ENCODE results near the gene KRAS. TPM values are rescaled to one million over a fixed set of nuclear protein-coding genes. Genes with fewer than 3 reads are reported as not detected.
"Not testable (repeated sequence)": the region's sequence is repeated elsewhere in the genome, so short reads cannot be mapped to it uniquely, and the experiment has no call there.

Gene KRAS
- 7.2 and 8.6 TPM in 2 replicates for total RNA-seq (2012; rRNA removed)

DNA sequence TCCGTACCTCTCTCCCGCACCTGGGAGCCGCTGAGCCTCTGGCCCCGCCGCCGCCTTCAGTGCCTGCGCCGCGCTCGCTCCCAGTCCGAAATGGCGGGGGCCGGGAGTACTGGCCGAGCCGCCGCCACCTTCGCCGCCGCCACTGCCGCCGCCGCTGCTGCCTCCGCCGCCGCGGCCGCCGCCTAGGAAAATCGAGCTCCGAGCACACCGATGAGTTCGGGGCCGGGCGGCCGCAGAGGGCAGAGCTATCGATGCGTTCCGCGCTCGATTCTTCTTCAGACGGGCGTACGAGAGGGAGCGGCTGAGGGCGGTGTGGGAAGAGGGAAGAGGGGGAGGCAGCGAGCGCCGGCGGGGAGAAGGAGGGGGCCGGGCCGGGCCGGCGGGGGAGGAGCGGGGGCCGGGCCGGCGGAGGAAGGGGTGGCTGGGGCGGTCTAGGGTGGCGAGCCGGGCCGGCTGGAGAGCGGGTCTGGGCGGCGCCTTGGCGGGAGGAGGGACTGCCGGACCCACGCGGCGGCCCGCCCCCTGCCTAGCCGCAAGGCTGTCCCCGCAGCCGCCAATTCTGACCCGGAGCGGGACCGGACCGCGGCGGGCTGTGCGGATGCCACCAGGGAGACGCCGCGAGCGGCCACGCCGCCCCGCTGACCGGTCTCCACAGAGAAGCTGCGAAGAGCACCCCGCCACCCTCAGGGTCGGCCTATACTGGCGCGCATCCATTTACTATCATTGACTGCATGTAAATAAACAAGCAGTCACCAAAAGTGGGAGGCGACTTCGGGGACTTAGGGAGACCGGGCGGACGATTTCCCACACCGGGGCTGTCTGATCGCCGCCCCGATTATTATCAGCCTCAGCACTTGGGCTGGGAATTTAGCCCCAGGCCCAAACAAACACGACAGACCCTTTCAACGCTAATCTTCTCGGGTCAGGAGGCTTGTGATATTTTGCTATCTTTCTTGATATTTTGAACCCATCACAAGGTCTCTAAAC lies at the start of gene KRAS:
Gene KRAS (minus strand): TSS at position 186 of the 987 bp plus-strand sequence.
- Histone ChIP-seq H3K4me3 (ENCODE audit: low read length) (peak within 1 kb of the TSS; percentile 85), H3K9me3 (replicated peaks; ENCODE audit: low read length) (no peaks in the 10 kb centered on the region), H3K4me1 (ENCODE audit: control insufficient read depth, insufficient read depth, low read length) (peaks cover 5% of the 10 kb centered on the region), H3K27me3 (ENCODE audit: control insufficient read depth, insufficient read depth, low read length) (no peaks in the 10 kb centered on the region), H3K36me3 (ENCODE audit: insufficient read depth, low read length) (no peaks in the 10 kb centered on the region), H3K9ac (ENCODE audit: low read depth, low read length) (peak within 1 kb of the TSS; percentile 76), H3K4me2 (ENCODE audit: low read length) (peak within 1 kb of the TSS; percentile 94)

DNA sequence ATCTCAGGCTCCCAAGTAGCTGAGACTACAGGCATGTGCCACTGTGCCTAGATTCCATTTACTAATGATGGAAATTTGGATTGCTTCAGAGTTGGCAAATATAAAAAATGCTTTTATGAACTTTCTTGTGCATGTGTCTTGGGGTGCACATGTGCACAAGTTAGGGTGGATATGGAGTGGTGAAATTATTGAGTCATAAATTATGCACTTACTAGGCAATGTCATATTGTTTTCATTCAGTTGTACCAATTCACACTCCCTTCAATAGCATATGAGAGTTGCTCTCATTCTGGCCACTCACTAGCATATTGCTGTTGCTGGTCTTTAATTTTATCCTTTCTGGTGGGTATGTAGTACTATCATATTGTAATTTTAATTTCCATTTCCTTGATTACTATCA lies 45.7 kb upstream of the KRAS start:
- H3K4me1 ChIP-seq (ENCODE audit: control insufficient read depth, insufficient read depth, low read length): no peaks in the 10 kb centered on the region
- H3K36me3 ChIP-seq (ENCODE audit: insufficient read depth, low read length): no peaks in the 10 kb centered on the region

DNA sequence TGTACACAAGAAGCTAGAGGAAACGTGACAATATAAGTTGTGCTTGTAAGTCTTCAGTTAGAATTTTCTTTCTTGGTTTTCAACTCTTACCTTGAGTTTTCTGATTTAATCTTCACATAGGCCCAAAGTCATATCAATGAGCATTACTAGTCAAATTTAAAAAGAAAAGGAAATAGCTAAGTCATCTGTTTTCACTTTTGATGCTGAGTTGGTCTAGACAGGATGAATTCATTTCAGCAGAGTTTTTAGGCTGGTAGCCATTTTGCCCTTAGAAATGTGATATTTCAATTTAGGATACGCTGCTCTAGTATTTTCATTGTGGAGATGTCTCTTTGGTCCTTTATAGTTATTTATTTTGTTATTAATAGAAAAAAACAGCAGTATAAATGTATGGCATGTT lies 44.6 kb upstream of the KRAS start:
- H3K9ac ChIP-seq (ENCODE audit: low read depth, low read length): no peak overlapping the region
- H3K27me3 ChIP-seq (ENCODE audit: control insufficient read depth, insufficient read depth, low read length): no peaks in the 10 kb centered on the region
- H3K36me3 ChIP-seq (ENCODE audit: insufficient read depth, low read length): no peaks in the 10 kb centered on the region
- H3K9me3 ChIP-seq (replicated peaks; ENCODE audit: low read length): no peaks in the 10 kb centered on the region
- no peaks in the 10 kb centered on the region for H3K4me1 ChIP-seq (ENCODE audit: control insufficient read depth, insufficient read depth, low read length)
- H3K4me3 ChIP-seq (ENCODE audit: low read length): no peak overlapping the region
- H3K4me2 ChIP-seq (ENCODE audit: low read length): no peak overlapping the region

More for the DNA sequence above, 45.7 kb upstream of the KRAS start:
- H3K4me3 ChIP-seq (ENCODE audit: low read length): no peak overlapping the region
- no peak overlapping the region for H3K9ac ChIP-seq (ENCODE audit: low read depth, low read length)
- H3K4me2 ChIP-seq (ENCODE audit: low read length): no peak overlapping the region
- H3K9me3 ChIP-seq (replicated peaks; ENCODE audit: low read length): no peaks in the 10 kb centered on the region
- no peaks in the 10 kb centered on the region for H3K27me3 ChIP-seq (ENCODE audit: control insufficient read depth, insufficient read depth, low read length)

DNA sequence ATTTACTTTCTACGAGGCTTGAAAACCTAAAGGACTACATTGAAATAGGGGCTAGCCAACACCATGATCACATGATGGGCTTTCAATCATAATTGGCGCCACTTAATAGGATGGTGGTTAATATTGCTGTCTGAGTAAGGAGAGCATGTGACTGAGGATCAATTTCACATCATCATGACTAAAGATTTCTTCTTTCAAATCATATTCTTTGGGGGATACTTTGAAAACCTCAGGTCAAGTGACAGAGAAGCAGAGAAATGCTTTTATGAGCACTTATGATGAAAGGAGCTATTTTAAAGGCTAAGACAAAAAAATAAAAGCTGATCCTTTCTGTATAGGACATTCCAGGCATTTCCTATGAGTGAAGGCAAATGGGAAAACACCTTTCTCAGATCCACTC lies 42.9 kb upstream of the KRAS start:
- no peaks in the 10 kb centered on the region for H3K9me3 ChIP-seq (replicated peaks; ENCODE audit: low read length)
- H3K4me1 ChIP-seq (ENCODE audit: control insufficient read depth, insufficient read depth, low read length): no peaks in the 10 kb centered on the region
- H3K36me3 ChIP-seq (ENCODE audit: insufficient read depth, low read length): no peaks in the 10 kb centered on the region
- H3K27me3 ChIP-seq (ENCODE audit: control insufficient read depth, insufficient read depth, low read length): no peaks in the 10 kb centered on the region
- H3K9ac ChIP-seq (ENCODE audit: low read depth, low read length): no peak overlapping the region
- no peak overlapping the region for H3K4me2 ChIP-seq (ENCODE audit: low read length)
- H3K4me3 ChIP-seq (ENCODE audit: low read length): no peak overlapping the region

DNA sequence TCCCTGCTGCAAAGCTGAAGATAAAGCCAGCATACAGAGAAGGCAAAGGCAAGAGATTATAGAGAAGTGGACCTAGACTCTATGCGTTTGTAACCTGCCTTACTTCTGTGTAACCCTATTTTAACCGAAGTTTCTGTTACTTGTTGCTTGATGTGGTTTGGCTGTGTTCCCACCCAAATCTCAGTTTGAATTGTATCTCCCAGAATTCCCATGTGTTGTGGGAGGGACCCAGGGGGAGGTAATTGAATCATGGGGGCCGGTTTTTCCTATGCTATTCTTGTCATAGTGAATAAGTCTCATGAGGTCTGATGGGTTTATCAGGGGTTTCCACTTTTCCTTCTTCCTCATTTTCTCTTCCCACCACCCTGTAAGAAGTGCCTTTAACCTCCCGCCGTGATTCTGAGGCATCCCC lies 42.1 kb upstream of the KRAS start:
- not testable (repeated sequence) for H3K9ac ChIP-seq (ENCODE audit: low read depth, low read length); H3K4me1 ChIP-seq (ENCODE audit: control insufficient read depth, insufficient read depth, low read length); H3K27me3 ChIP-seq (ENCODE audit: control insufficient read depth, insufficient read depth, low read length); H3K4me3 ChIP-seq (ENCODE audit: low read length); H3K4me2 ChIP-seq (ENCODE audit: low read length); H3K9me3 ChIP-seq (replicated peaks; ENCODE audit: low read length); H3K36me3 ChIP-seq (ENCODE audit: insufficient read depth, low read length)

DNA sequence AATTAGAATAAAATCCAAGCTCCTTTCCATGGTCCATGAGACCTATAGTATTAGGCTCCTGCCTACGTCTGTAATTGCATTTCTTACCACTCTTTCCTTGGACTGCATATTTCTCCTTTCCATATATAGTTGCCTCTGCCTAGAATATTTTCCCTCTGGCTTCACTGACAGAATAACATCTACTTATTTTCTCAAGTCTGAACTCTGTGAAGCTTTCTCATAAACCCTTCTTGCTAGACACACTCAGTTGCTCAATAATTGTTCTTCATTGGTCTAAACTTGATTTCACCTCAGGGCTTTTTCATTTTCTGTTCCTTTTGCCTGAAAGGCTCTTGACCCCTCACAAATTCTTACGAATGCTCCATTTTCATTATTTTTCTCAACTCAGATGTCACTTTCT lies 36.9 kb upstream of the KRAS start:
- H3K36me3 ChIP-seq (ENCODE audit: insufficient read depth, low read length): no peaks in the 10 kb centered on the region
- H3K27me3 ChIP-seq (ENCODE audit: control insufficient read depth, insufficient read depth, low read length): no peaks in the 10 kb centered on the region
- H3K4me3 ChIP-seq (ENCODE audit: low read length): no peak overlapping the region
- H3K9me3 ChIP-seq (replicated peaks; ENCODE audit: low read length): no peaks in the 10 kb centered on the region
- H3K4me1 ChIP-seq (ENCODE audit: control insufficient read depth, insufficient read depth, low read length): no peaks in the 10 kb centered on the region
- H3K4me2 ChIP-seq (ENCODE audit: low read length): no peak overlapping the region
- no peak overlapping the region for H3K9ac ChIP-seq (ENCODE audit: low read depth, low read length)

DNA sequence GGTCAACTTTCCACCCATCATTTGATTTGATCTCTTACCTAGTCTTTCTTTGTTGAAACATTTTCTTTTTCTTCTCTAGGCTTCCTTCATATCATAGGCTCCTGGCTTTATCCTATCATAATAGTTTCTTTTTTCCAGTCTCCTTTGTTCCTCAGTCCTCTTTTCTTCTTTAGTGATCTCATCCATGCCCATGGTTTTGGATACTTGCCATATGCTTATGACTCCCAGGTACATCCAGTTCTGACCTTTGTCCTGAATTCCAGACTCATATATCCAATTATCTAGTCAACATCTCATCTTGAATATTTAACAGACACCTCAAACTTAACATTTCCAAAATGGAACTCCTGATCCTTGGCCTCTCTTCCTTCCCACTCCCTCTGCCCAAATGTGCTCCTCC lies 36.1 kb upstream of the KRAS start:
- Histone ChIP-seq H3K9ac (ENCODE audit: low read depth, low read length) (no peak overlapping the region), H3K27me3 (ENCODE audit: control insufficient read depth, insufficient read depth, low read length) (no peaks in the 10 kb centered on the region), H3K9me3 (replicated peaks; ENCODE audit: low read length) (no peaks in the 10 kb centered on the region), H3K36me3 (ENCODE audit: insufficient read depth, low read length) (no peaks in the 10 kb centered on the region), H3K4me1 (ENCODE audit: control insufficient read depth, insufficient read depth, low read length) (no peaks in the 10 kb centered on the region), H3K4me2 (ENCODE audit: low read length) (no peak overlapping the region), H3K4me3 (ENCODE audit: low read length) (no peak overlapping the region)

DNA sequence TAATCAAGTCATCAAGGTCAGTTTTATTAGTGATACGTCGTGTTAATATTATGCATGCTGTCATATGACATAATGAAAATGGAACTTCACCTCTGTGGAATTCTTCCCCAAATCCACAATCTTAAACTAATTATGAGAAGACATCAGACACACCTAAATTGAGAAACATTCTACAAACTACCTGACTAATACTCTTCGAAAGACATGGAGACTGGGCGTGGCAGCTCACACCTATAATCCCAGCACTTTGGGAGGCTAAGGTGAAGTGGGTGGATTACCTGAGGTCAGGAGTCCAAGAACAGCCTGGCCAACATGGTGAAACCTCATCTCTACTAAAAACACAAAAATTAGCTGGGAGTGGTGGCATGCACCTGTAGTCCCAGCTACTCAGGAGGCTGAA lies 33.3 kb upstream of the KRAS start:
- H3K4me2 ChIP-seq (ENCODE audit: low read length): no peak overlapping the region
- no peaks in the 10 kb centered on the region for H3K36me3 ChIP-seq (ENCODE audit: insufficient read depth, low read length)
- no peaks in the 10 kb centered on the region for H3K9me3 ChIP-seq (replicated peaks; ENCODE audit: low read length)
- no peak overlapping the region for H3K4me3 ChIP-seq (ENCODE audit: low read length)
- H3K27me3 ChIP-seq (ENCODE audit: control insufficient read depth, insufficient read depth, low read length): no peaks in the 10 kb centered on the region
- H3K4me1 ChIP-seq (ENCODE audit: control insufficient read depth, insufficient read depth, low read length): no peaks in the 10 kb centered on the region
- H3K9ac ChIP-seq (ENCODE audit: low read depth, low read length): no peak overlapping the region

DNA sequence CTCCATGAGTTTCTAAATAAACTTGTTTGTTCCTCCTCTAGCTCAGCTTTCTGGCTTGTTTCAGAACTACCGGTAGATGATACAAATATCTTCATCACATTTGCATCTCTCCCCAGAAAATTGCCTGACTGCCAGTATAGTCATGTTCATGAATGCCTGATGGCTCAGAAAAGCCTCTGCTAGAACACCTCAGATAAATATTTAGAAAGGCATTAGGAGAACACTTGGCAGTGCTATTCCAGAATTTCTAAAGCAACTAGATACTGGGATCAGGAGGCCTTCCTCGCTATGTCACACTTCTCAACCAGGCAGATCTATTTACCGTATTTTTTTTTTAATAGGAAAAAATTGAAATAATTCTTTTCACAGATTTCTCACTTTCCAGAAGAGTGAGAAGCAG lies 32.3 kb upstream of the KRAS start:
- Histone ChIP-seq H3K9me3 (replicated peaks; ENCODE audit: low read length) (no peaks in the 10 kb centered on the region), H3K9ac (ENCODE audit: low read depth, low read length) (no peak overlapping the region), H3K4me1 (ENCODE audit: control insufficient read depth, insufficient read depth, low read length) (no peaks in the 10 kb centered on the region), H3K4me3 (ENCODE audit: low read length) (no peak overlapping the region), H3K36me3 (ENCODE audit: insufficient read depth, low read length) (no peaks in the 10 kb centered on the region), H3K27me3 (ENCODE audit: control insufficient read depth, insufficient read depth, low read length) (no peaks in the 10 kb centered on the region), H3K4me2 (ENCODE audit: low read length) (no peak overlapping the region)

DNA sequence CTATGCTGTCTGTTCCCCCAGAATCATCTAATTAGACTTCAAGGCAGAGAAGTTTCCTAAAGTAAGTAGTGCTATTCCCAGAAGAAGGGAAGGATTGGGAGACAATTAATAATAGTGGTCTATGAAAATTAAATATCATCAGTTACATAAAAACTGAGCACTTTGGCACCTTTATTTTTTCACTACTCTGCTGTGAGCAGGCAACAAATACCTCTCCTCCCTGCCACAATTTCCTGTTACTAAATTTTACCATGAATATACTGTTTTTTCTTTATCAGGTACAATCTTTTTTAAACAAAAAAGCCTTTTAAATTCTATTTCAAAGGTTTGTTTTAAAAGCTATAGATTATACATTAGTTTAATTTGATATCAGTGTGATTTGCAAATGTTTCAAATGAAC lies 29.4 kb upstream of the KRAS start:
- no peak overlapping the region for H3K9ac ChIP-seq (ENCODE audit: low read depth, low read length)
- no peaks in the 10 kb centered on the region for H3K36me3 ChIP-seq (ENCODE audit: insufficient read depth, low read length)
- H3K4me3 ChIP-seq (ENCODE audit: low read length): no peak overlapping the region
- H3K4me2 ChIP-seq (ENCODE audit: low read length): no peak overlapping the region
- H3K9me3 ChIP-seq (replicated peaks; ENCODE audit: low read length): no peaks in the 10 kb centered on the region
- peaks cover 6% of the 10 kb centered on the region for H3K4me1 ChIP-seq (ENCODE audit: control insufficient read depth, insufficient read depth, low read length)
- no peaks in the 10 kb centered on the region for H3K27me3 ChIP-seq (ENCODE audit: control insufficient read depth, insufficient read depth, low read length)

DNA sequence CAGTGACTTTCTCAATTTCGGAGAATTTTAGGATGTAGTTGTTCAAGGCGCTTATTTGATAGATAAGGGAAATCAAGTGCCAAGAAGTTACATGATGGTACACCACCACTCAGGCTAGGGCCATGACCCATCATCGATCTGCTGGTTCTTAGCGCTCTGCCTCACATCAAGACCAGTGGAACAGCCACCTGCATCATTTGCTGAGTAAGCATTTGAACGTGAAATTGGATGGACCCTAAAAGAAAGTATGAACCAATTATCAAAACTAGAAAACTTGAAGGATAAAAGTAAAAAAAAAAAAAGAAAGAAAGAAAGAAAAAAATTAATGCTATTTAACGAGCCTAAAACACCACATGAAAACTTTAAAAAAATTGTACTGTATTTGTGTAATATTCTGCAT lies 27.5 kb upstream of the KRAS start:
- H3K4me2 ChIP-seq (ENCODE audit: low read length): no peak overlapping the region

More for the DNA sequence above, 27.5 kb upstream of the KRAS start:
- Histone ChIP-seq H3K4me3 (ENCODE audit: low read length) (no peak overlapping the region), H3K9me3 (replicated peaks; ENCODE audit: low read length) (no peaks in the 10 kb centered on the region), H3K36me3 (ENCODE audit: insufficient read depth, low read length) (no peaks in the 10 kb centered on the region), H3K9ac (ENCODE audit: low read depth, low read length) (no peak overlapping the region), H3K27me3 (ENCODE audit: control insufficient read depth, insufficient read depth, low read length) (no peaks in the 10 kb centered on the region), H3K4me1 (ENCODE audit: control insufficient read depth, insufficient read depth, low read length) (peaks cover 6% of the 10 kb centered on the region)
